Hepatocyte (in vitro differentiated cells): ENCODE data around the gene NOL8.

Source experiments
- EZH2phosphoT487 ChIP-seq: fragments of 200-600 bp; sonication (generic); IDR thresholded peaks from one replicate; pipeline ENCODE4 v1.6.1; 2018; ENCODE audit warnings: antibody characterized with exemption, mild to moderate bottlenecking, low read depth, moderate library complexity; ENCODE audit not compliant: unreplicated experiment, severe bottlenecking
- TF ChIP-seq, protein P1 (sequence below): fragments of 200-600 bp; sonication (generic); IDR thresholded peaks from 2 replicates; pipeline ENCODE4 v1.5.1; 2016; ENCODE audit warnings: antibody characterized with exemption, mild to moderate bottlenecking; ENCODE audit not compliant: poor library complexity

GRCh38 chr9:92265154-92265553, 60.0 kb downstream of the NOL8 start:
- TF ChIP-seq, protein P1, sequence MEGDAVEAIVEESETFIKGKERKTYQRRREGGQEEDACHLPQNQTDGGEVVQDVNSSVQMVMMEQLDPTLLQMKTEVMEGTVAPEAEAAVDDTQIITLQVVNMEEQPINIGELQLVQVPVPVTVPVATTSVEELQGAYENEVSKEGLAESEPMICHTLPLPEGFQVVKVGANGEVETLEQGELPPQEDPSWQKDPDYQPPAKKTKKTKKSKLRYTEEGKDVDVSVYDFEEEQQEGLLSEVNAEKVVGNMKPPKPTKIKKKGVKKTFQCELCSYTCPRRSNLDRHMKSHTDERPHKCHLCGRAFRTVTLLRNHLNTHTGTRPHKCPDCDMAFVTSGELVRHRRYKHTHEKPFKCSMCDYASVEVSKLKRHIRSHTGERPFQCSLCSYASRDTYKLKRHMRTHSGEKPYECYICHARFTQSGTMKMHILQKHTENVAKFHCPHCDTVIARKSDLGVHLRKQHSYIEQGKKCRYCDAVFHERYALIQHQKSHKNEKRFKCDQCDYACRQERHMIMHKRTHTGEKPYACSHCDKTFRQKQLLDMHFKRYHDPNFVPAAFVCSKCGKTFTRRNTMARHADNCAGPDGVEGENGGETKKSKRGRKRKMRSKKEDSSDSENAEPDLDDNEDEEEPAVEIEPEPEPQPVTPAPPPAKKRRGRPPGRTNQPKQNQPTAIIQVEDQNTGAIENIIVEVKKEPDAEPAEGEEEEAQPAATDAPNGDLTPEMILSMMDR: no peak
- TF ChIP-seq EZH2phosphoT487: no peak
